Lower leg skin (tissue), 4 donors: ENCODE results near the gene CFAP157. TPM values are rescaled to one million over a fixed set of nuclear protein-coding genes. Genes with fewer than 3 reads are reported as not detected.

Source experiments
- DNase-seq, 2 donors: peaks; one replicate each; pipeline ENCODE4 v3.0.0-alpha.2; 2019; ENCODE audit warnings: low spot score in 2 of 2
- H3K4me3 ChIP-seq: fragments of 200-600 bp; sonication (generic); 2 replicates; pipeline ENCODE4 v1.5.1; 2017; ENCODE audit warnings: mild to moderate bottlenecking, low read depth; ENCODE audit not compliant: poor library complexity, severe bottlenecking
- CTCF ChIP-seq, 3 donors: fragments of 450-650 bp; IDR thresholded peaks; one replicate each; pipeline ENCODE4 v1.5.1; 2016; ENCODE audit warnings: antibody characterized with exemption in 3 of 3, mild to moderate bottlenecking in 3 of 3, moderate library complexity in 2 of 3
- POLR2A ChIP-seq, 2 donors: fragments of 450-650 bp; IDR thresholded peaks; one replicate each; pipeline ENCODE4 v1.6.1; 2016 to 2017; ENCODE audit warnings: antibody characterized with exemption in 2 of 2, mild to moderate bottlenecking in 1 of 2, moderate library complexity in 1 of 2
- WGBS, 2 donors: methylation state at CpG; one replicate each; pipeline ENCODE4 v1.1.5; 2018; 5-methylcytosine and 5-hydroxymethylcytosine counted together
- intact Hi-C: fragments of 100-400 bp; cut with DNase I; formaldehyde crosslinking; loops from one replicate; pipeline ENCODE4 v1.15.0; 2023; ENCODE audit warnings: low total_unique reads
- total RNA-seq, 4 donors: library from RNA; depleted of rRNA; stranded (reverse); fragments of >200 nt; gene quantifications; one replicate each; pipeline ENCODE4 v1.1.0, GENCODE V29; 2016

The CFAP157 gene
- total RNA-seq, 4 donors from 2014 or later: 0.23 TPM; not detected in 3

- intact Hi-C loops: no loop called here
- DNase-seq: no peak
- H3K4me3 ChIP-seq: no peak overlapping the region
- 50 to 69% methylated on average over 7 of the region's 7 CpGs for WGBS, 2 donors
- TF ChIP-seq POLR2A (IDR thresholded peaks at IDR 0.05) (no peak), CTCF (IDR thresholded peaks at IDR 0.05) (no peak)
These were observed 57.2 kb downstream of the CFAP157 start for GRCh38 chr9:127763918-127764384.

GRCh38 chr9:127765418-127765817, 58.6 kb downstream of the CFAP157 start:
- intact Hi-C loops: no loop called here
- TF ChIP-seq CTCF (IDR thresholded peaks at IDR 0.05) (no peak), POLR2A (IDR thresholded peaks at IDR 0.05) (no peak)
- 74 to 77% methylated on average over 1 of the region's 1 CpG for WGBS, 2 donors

More at GRCh38 chr9:127765418-127765817, 58.6 kb downstream of the CFAP157 start:
- no peak for DNase-seq
- H3K4me3 ChIP-seq: no peak overlapping the region

Other genes starting within 250 kb of the CFAP157 start
- gene STXBP1, start 94.7 kb upstream of the CFAP157 start, total RNA-seq: 10 to 100 TPM; 17.4 to 66.8 (median 30.5) TPM
- 10 to 100 TPM; 28.2 to 71.8 (median 52.3) TPM for gene PTRH1, start 8.7 kb downstream of the CFAP157 start, total RNA-seq
- gene TTC16, start 9.1 kb downstream of the CFAP157 start, total RNA-seq: under 1 TPM in 1 of 4 donors, not detected in 3; 0.25 TPM
- 10 to 100 TPM; 11.5 to 19.9 (median 15.1) TPM for gene TOR2A, start 28.3 kb downstream of the CFAP157 start, total RNA-seq
- gene SH2D3C, start 71.7 kb downstream of the CFAP157 start, total RNA-seq: 1 to 10 TPM; 1.9 to 8.5 (median 5.3) TPM
- 10 to 100 TPM; 60.7 to 96.3 (median 70.7) TPM for gene CDK9, start 79.0 kb downstream of the CFAP157 start, total RNA-seq
- gene FPGS, start 95.9 kb downstream of the CFAP157 start, total RNA-seq: 10 to 100 TPM; 21.3 to 46.5 (median 37.4) TPM
- gene ENG, start 147.7 kb downstream of the CFAP157 start, total RNA-seq: 10 to 100 TPM; 12.0 to 51.1 (median 19.6) TPM
- gene AK1, start 170.7 kb downstream of the CFAP157 start, total RNA-seq: 10 to 100 TPM in 3 of 4 donors, 1 to 10 TPM in 1; 9.5 to 35.4 (median 19.8) TPM
- 10 to 100 TPM; 50.5 to 72.9 (median 65.6) TPM for gene ST6GALNAC6, start 192.6 kb downstream of the CFAP157 start, total RNA-seq
- gene ST6GALNAC4, start 210.1 kb downstream of the CFAP157 start, total RNA-seq: 10 to 100 TPM in 2 of 4 donors, 1 to 10 TPM in 2; 4.6 to 28.5 (median 16.5) TPM
- gene PIP5KL1, start 223.8 kb downstream of the CFAP157 start, total RNA-seq: 10 to 100 TPM in 1 of 4 donors, 1 to 10 TPM in 3; 4.1 to 11.3 (median 8.4) TPM
- gene DPM2, start 230.9 kb downstream of the CFAP157 start, total RNA-seq: 10 to 100 TPM; 11.9 to 21.1 (median 15.8) TPM